ENCODE measurements around the gene LASP1NB.

GRCh38 chr17:38889745-38890409 lies 35.5 kb upstream of the LASP1NB start:
- TF ChIP-seq, protein P1, sequence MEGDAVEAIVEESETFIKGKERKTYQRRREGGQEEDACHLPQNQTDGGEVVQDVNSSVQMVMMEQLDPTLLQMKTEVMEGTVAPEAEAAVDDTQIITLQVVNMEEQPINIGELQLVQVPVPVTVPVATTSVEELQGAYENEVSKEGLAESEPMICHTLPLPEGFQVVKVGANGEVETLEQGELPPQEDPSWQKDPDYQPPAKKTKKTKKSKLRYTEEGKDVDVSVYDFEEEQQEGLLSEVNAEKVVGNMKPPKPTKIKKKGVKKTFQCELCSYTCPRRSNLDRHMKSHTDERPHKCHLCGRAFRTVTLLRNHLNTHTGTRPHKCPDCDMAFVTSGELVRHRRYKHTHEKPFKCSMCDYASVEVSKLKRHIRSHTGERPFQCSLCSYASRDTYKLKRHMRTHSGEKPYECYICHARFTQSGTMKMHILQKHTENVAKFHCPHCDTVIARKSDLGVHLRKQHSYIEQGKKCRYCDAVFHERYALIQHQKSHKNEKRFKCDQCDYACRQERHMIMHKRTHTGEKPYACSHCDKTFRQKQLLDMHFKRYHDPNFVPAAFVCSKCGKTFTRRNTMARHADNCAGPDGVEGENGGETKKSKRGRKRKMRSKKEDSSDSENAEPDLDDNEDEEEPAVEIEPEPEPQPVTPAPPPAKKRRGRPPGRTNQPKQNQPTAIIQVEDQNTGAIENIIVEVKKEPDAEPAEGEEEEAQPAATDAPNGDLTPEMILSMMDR (IDR thresholded peaks at IDR 0.05) = no peak
- TF ChIP-seq POLR2A (IDR thresholded peaks at IDR 0.05) = no peak

Measured in heart left ventricle (tissue), 13 donors.